GM12891 (cell line): ENCODE results near the gene LRP6.

Source experiments
- POLR2A ChIP-seq: IDR thresholded peaks from 2 replicates; pipeline ENCODE4 v1.6.1; 2011; ENCODE audit warnings: low read depth, low read length, control low read depth
- TAF1 ChIP-seq: IDR thresholded peaks from 2 replicates; pipeline ENCODE4 v1.6.1; 2011; ENCODE audit warnings: low read depth, low read length, control low read depth

- TF ChIP-seq POLR2A (no peak), TAF1 (no peak)
These were observed 60.0 kb downstream of the LRP6 start for GRCh38 chr12:12206776-12207388.
